ENCODE data around the gene NAXE.

DNA sequence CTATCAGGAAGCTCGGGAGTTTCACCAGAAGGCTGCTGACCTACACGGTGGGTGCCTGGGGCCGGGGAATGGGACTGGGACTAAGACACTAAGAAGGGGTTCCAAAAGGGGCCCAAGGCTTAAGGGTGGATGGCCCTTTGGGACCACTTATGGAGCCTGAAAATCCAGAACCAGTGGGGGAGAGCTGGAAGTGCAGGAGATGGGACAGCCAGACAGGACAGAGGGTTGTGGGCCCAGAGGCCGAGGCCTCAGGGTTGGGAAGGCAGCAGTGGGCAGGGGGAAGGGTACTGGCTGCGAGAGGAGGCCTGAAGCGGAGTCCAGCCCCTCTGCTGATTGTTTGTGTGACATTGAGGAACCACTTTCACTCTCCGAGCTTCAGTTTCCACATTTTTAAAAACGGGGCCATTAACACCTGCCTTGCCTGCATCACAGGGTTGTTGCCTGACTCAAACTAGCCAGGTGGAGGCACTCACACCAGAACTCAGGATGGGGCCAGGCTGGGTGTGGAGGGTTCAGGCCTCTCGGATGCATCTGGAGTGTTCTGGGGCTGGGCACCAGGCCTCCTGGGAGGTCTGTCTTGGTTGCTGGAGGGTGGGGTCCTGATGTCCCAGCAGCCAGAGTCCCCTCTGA is 9.1 kb upstream of the NAXE start:
- no peak for TF ChIP-seq FOXM1 (IDR thresholded peaks at IDR 0.05; ENCODE audit: borderline replicate concordance)
- no peak for TF ChIP-seq SP1 (IDR thresholded peaks at IDR 0.05)
- no peak for TF ChIP-seq ELF4 (IDR thresholded peaks at IDR 0.05)
- no peak for TF ChIP-seq HDGF (IDR thresholded peaks at IDR 0.05; ENCODE audit: borderline replicate concordance)
- no peak for TF ChIP-seq NFRKB (IDR thresholded peaks at IDR 0.05)
- TF ChIP-seq BHLHE40 (IDR thresholded peaks at IDR 0.05; ENCODE audit: borderline replicate concordance): no peak
- no peak for TF ChIP-seq FOXK2 (IDR thresholded peaks at IDR 0.05)
- TF ChIP-seq ZNF384 (IDR thresholded peaks at IDR 0.05): no peak
- TF ChIP-seq FOXA1 (IDR thresholded peaks at IDR 0.05): no peak
- no peak for TF ChIP-seq L3MBTL2 (conservative IDR thresholded peaks at IDR 0.05)
- TF ChIP-seq, protein P1, sequence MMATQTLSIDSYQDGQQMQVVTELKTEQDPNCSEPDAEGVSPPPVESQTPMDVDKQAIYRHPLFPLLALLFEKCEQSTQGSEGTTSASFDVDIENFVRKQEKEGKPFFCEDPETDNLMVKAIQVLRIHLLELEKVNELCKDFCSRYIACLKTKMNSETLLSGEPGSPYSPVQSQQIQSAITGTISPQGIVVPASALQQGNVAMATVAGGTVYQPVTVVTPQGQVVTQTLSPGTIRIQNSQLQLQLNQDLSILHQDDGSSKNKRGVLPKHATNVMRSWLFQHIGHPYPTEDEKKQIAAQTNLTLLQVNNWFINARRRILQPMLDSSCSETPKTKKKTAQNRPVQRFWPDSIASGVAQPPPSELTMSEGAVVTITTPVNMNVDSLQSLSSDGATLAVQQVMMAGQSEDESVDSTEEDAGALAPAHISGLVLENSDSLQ (IDR thresholded peaks at IDR 0.05): no peak

Measured in HEK293T (cell line).